ENCODE results near the gene ZNF101. TPM values are rescaled to one million over a fixed set of nuclear protein-coding genes. Genes with fewer than 3 reads are reported as not detected.
"Not testable (repeated sequence)": the region's sequence is repeated elsewhere in the genome, so short reads cannot be mapped to it uniquely, and the experiment has no call there.

Gene ZNF101
- total RNA-seq, 4 donors from 2014 or later = 0.39 to 9.7 (median 2.5) TPM

GRCh38 chr19:19679176-19680073 lies 10.8 kb downstream of the ZNF101 start:
- no peak overlapping the region for H3K27ac ChIP-seq
- DNase-seq (no peak), ATAC-seq (no peak)
- TF ChIP-seq POLR2A (IDR thresholded peaks at IDR 0.05) = no peak
- TF ChIP-seq, protein P1, sequence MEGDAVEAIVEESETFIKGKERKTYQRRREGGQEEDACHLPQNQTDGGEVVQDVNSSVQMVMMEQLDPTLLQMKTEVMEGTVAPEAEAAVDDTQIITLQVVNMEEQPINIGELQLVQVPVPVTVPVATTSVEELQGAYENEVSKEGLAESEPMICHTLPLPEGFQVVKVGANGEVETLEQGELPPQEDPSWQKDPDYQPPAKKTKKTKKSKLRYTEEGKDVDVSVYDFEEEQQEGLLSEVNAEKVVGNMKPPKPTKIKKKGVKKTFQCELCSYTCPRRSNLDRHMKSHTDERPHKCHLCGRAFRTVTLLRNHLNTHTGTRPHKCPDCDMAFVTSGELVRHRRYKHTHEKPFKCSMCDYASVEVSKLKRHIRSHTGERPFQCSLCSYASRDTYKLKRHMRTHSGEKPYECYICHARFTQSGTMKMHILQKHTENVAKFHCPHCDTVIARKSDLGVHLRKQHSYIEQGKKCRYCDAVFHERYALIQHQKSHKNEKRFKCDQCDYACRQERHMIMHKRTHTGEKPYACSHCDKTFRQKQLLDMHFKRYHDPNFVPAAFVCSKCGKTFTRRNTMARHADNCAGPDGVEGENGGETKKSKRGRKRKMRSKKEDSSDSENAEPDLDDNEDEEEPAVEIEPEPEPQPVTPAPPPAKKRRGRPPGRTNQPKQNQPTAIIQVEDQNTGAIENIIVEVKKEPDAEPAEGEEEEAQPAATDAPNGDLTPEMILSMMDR (IDR thresholded peaks at IDR 0.05 in 4 of 5, conservative IDR thresholded peaks at IDR 0.05 in 1 of 5) = no peak
- H3K27me3 ChIP-seq = no peaks in the 10 kb centered on the region
- no peaks in the 10 kb centered on the region for H3K4me1 ChIP-seq
- in situ Hi-C loops (cut with MboI; ENCODE audit: low sequenced_read_pairs in 4 of 4) (no loop called here), intact Hi-C loops (cut with DNase I; ENCODE audit: low total_unique reads) (no loop called here)
- H3K9me3 ChIP-seq = no peaks in the 10 kb centered on the region
- no peak overlapping the region for H3K4me3 ChIP-seq
- peaks cover 7 to 43% of the 10 kb centered on the region in 2 donors for H3K36me3 ChIP-seq

GRCh38 chr19:19686119-19686518 lies 17.5 kb downstream of the ZNF101 start:
- H3K9me3 ChIP-seq; intact Hi-C loops (cut with DNase I; ENCODE audit: low total_unique reads); H3K4me3 ChIP-seq; H3K36me3 ChIP-seq; DNase-seq; in situ Hi-C loops (cut with MboI; ENCODE audit: low sequenced_read_pairs in 4 of 4); H3K27ac ChIP-seq; H3K4me1 ChIP-seq; H3K27me3 ChIP-seq; ATAC-seq: not testable (repeated sequence)

DNA sequence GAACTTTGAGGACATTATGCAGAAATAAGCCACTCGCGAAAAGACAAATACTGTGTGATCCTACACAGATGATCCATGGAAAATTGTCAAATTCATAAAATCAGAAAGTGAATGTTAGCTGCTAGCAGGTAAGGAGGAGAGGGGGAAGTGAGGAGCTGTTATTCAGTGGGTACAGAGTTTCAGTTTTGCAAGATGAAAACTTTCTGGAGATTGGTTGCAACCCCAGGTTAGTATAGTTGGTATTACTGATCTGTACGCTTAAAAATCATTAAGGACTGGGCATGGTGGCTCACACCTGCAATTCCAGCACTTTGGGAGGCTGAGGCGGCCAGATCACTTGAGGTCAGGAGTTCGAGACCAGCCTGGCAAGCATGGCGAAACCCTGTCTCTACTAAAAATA lies 17.9 kb downstream of the ZNF101 start:
- H3K27me3 ChIP-seq = no peaks in the 10 kb centered on the region
- H3K36me3 ChIP-seq = no peaks in the 10 kb centered on the region
- in situ Hi-C loops (cut with MboI; ENCODE audit: low sequenced_read_pairs in 4 of 4) (no loop called here), intact Hi-C loops (cut with DNase I; ENCODE audit: low total_unique reads) (no loop called here)
- H3K4me1 ChIP-seq = no peaks in the 10 kb centered on the region
- TF ChIP-seq, protein P1 (IDR thresholded peaks at IDR 0.05 in 4 of 5, conservative IDR thresholded peaks at IDR 0.05 in 1 of 5) = no peak
- TF ChIP-seq POLR2A (IDR thresholded peaks at IDR 0.05) = no peak
- no peak overlapping the region for H3K27ac ChIP-seq
- DNase-seq (no peak), ATAC-seq (no peak)
- no peak overlapping the region for H3K4me3 ChIP-seq
- H3K9me3 ChIP-seq = no peaks in the 10 kb centered on the region

- intact Hi-C loops (cut with DNase I; ENCODE audit: low total_unique reads) (no loop called here), in situ Hi-C loops (cut with MboI; ENCODE audit: low sequenced_read_pairs in 4 of 4) (no loop called here)
- H3K4me3 ChIP-seq = no peak overlapping the region
- no peaks in the 10 kb centered on the region for H3K27me3 ChIP-seq
- H3K9me3 ChIP-seq = no peaks in the 10 kb centered on the region
- no peaks in the 10 kb centered on the region for H3K36me3 ChIP-seq
- no peaks in the 10 kb centered on the region for H3K4me1 ChIP-seq
- H3K27ac ChIP-seq = no peak overlapping the region
- no peak for TF ChIP-seq POLR2A (IDR thresholded peaks at IDR 0.05)
- TF ChIP-seq, protein P1 (IDR thresholded peaks at IDR 0.05 in 4 of 5, conservative IDR thresholded peaks at IDR 0.05 in 1 of 5) = no peak
- ATAC-seq (no peak), DNase-seq (no peak)
These were observed 18.5 kb downstream of the ZNF101 start for GRCh38 chr19:19687090-19687489.

GRCh38 chr19:19689023-19689422 lies 20.4 kb downstream of the ZNF101 start:
- H3K4me1 ChIP-seq; in situ Hi-C loops (cut with MboI; ENCODE audit: low sequenced_read_pairs in 4 of 4); ATAC-seq; H3K9me3 ChIP-seq; H3K27me3 ChIP-seq; DNase-seq; H3K4me3 ChIP-seq; H3K27ac ChIP-seq; intact Hi-C loops (cut with DNase I; ENCODE audit: low total_unique reads); H3K36me3 ChIP-seq: not testable (repeated sequence)

All from gastrocnemius medialis (tissue), 4 donors.